Vagina (tissue), 2 donors: ENCODE measurements around the gene PLCL1.

Source experiments
- CTCF ChIP-seq, 3 experiments: fragments of 450-650 bp in 2 of 3; fragments of 200-600 bp in 1 of 3; sonication (generic) in 1 of 3; IDR thresholded peaks; one replicate each; pipeline ENCODE4 v1.5.1; 2017 to 2019; ENCODE audit warnings: antibody characterized with exemption in 3 of 3, mild to moderate bottlenecking in 2 of 3, moderate library complexity in 2 of 3
- POLR2A ChIP-seq, 2 donors: fragments of 450-650 bp; IDR thresholded peaks; one replicate each; pipeline ENCODE4 v1.6.1; 2017; ENCODE audit warnings: antibody characterized with exemption in 2 of 2, mild to moderate bottlenecking in 2 of 2, moderate library complexity in 2 of 2
- POLR2AphosphoS5 ChIP-seq, 2 donors: sonication (generic); formaldehyde crosslinking; IDR thresholded peaks; one replicate each; pipeline ENCODE4 v1.9.0; 2017; ENCODE audit warnings: antibody characterized with exemption in 2 of 2, mild to moderate bottlenecking in 2 of 2, low read depth in 1 of 2; ENCODE audit not compliant: insufficient read depth in 1 of 2

DNA sequence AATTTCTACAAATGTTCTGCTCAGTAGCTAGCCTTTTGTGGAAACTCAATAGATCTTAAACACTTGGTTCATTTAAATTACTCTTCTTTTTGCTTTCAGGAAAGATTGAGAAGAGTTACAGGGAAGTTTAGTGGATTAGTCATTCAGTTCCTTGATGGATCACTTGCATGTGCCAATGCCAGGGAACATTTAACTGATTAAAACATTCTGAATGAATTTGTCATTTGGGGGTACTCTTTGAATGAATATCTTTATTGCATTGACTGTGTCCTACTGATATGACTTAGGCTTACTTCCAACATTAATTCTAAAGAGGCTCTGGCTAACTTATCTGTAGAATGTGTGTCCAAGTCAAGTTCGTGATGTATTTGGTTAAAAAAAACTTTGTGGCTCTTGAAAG lies 199.8 kb downstream of the PLCL1 start:
- no peak for TF ChIP-seq CTCF (IDR thresholded peaks at IDR 0.05)
- no peak for TF ChIP-seq POLR2A (IDR thresholded peaks at IDR 0.05)
- TF ChIP-seq POLR2AphosphoS5 (IDR thresholded peaks at IDR 0.05; ENCODE audit: insufficient read depth in 1 of 2, low read depth in 1 of 2) = no peak
